Upper lobe of left lung (tissue), 4 donors: ENCODE measurements around the gene WDR44.

Experiments used
- EP300 ChIP-seq, 4 donors: sonication (generic); formaldehyde crosslinking; IDR thresholded peaks; one replicate each; pipeline ENCODE4 v1.5.1; 2017; ENCODE audit warnings: antibody characterized with exemption in 4 of 4, control low read depth in 2 of 4
- POLR2AphosphoS5 ChIP-seq, 2 donors: sonication (generic); formaldehyde crosslinking; IDR thresholded peaks; one replicate each; pipeline ENCODE4 v1.5.1; 2017; ENCODE audit warnings: antibody characterized with exemption in 2 of 2
- TF ChIP-seq, protein P1 (sequence below), 6 experiments: fragments of 450-650 bp in 4 of 6; fragments of 200-600 bp in 2 of 6; sonication (generic) in 2 of 6; IDR thresholded peaks; one replicate each; pipeline ENCODE4 v1.5.1; 2016 to 2019; ENCODE audit warnings: antibody characterized with exemption in 6 of 6

GRCh38 chrX:118348186-118348810 lies 2.4 kb downstream of the WDR44 start:
- TF ChIP-seq, protein P1, sequence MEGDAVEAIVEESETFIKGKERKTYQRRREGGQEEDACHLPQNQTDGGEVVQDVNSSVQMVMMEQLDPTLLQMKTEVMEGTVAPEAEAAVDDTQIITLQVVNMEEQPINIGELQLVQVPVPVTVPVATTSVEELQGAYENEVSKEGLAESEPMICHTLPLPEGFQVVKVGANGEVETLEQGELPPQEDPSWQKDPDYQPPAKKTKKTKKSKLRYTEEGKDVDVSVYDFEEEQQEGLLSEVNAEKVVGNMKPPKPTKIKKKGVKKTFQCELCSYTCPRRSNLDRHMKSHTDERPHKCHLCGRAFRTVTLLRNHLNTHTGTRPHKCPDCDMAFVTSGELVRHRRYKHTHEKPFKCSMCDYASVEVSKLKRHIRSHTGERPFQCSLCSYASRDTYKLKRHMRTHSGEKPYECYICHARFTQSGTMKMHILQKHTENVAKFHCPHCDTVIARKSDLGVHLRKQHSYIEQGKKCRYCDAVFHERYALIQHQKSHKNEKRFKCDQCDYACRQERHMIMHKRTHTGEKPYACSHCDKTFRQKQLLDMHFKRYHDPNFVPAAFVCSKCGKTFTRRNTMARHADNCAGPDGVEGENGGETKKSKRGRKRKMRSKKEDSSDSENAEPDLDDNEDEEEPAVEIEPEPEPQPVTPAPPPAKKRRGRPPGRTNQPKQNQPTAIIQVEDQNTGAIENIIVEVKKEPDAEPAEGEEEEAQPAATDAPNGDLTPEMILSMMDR (IDR thresholded peaks at IDR 0.05) = no peak
- TF ChIP-seq EP300 (IDR thresholded peaks at IDR 0.05) = no peak
- TF ChIP-seq POLR2AphosphoS5 (IDR thresholded peaks at IDR 0.05) = no peak
